ENCODE results near the gene RUNX3.
A peak's percentile ranks its signal among the peaks of the same experiment; 100 is the strongest.

The RUNX3 gene

GRCh38 chr1:24963099-24963872, 33.2 kb upstream of the RUNX3 start:
- peak; percentile 59 for DNase-seq

- DNase-seq = no peak
Observed at GRCh38 chr1:24961961-24962861, 32.1 kb upstream of the RUNX3 start.

GRCh38 chr1:24961334-24961733, 31.3 kb upstream of the RUNX3 start:
- no peak for DNase-seq

- no peak for DNase-seq
Observed at GRCh38 chr1:24960071-24960801, 30.2 kb upstream of the RUNX3 start.

- no peak for DNase-seq
Observed at GRCh38 chr1:24959623-24959975, 29.5 kb upstream of the RUNX3 start.

GRCh38 chr1:24958766-24959622, 28.9 kb upstream of the RUNX3 start:
- DNase-seq = no peak

- no peak for DNase-seq
Observed at GRCh38 chr1:24957808-24958752, 28.0 kb upstream of the RUNX3 start.

GRCh38 chr1:24957016-24957807, 27.1 kb upstream of the RUNX3 start:
- no peak for DNase-seq

- DNase-seq = no peak
Observed at GRCh38 chr1:24955779-24956365, 25.8 kb upstream of the RUNX3 start.

- peak; percentile 70 for DNase-seq
Observed at GRCh38 chr1:24955161-24955560, 25.1 kb upstream of the RUNX3 start.

- DNase-seq = no peak
Observed at GRCh38 chr1:24954631-24955030, 24.6 kb upstream of the RUNX3 start.

GRCh38 chr1:24954022-24954421, 23.9 kb upstream of the RUNX3 start:
- no peak for DNase-seq

GRCh38 chr1:24952413-24952841, 22.4 kb upstream of the RUNX3 start:
- DNase-seq = peak; percentile 69

- DNase-seq = no peak
Observed at GRCh38 chr1:24951810-24952412, 21.8 kb upstream of the RUNX3 start.

GRCh38 chr1:24951337-24951736, 21.3 kb upstream of the RUNX3 start:
- no peak for DNase-seq

- no peak for DNase-seq
Observed at GRCh38 chr1:24949331-24949881, 19.3 kb upstream of the RUNX3 start.

- DNase-seq = no peak
Observed at GRCh38 chr1:24948079-24948827, 18.2 kb upstream of the RUNX3 start.
